Activated B cell treated with CpG ODN at 0.5 μM for 24 hours (primary cell): ENCODE data around the gene BCAS3. TPM values are rescaled to one million over a fixed set of nuclear protein-coding genes. Genes with fewer than 3 reads are reported as not detected.

Experiments used
- ATAC-seq: fragments of 200-7000 bp; cut with Tn5 transposase; one replicate; pipeline ENCODE4 v1.10.0; 2021; ENCODE audit warnings: low read depth, mild to moderate bottlenecking, moderate library complexity
- CTCF ChIA-PET: fragments of 350-600 bp; sonication (Branson Sonifier 250); formaldehyde crosslinking; loops from one replicate; lab custom pipeline; 2021; ENCODE audit warnings: antibody characterized with exemption; lab: Charles Lee
- POLR2A ChIA-PET: fragments of 350-600 bp; sonication (Branson Sonifier 250); formaldehyde crosslinking; loops from one replicate; lab custom pipeline; 2021; ENCODE audit warnings: antibody characterized with exemption; lab: Charles Lee
- DNase-seq: peaks from one replicate; pipeline ENCODE4 v3.0.0; 2022
- H3K27ac Mint-ChIP-seq: one replicate; pipeline ENCODE4 v1.8.0; 2020; ENCODE audit warnings: mixed read lengths
- H3K27me3 Mint-ChIP-seq: one replicate; pipeline ENCODE4 v1.8.0; 2021; ENCODE audit warnings: mixed read lengths
- H3K36me3 Mint-ChIP-seq: one replicate; pipeline ENCODE4 v1.8.0; 2021; ENCODE audit warnings: low read depth, mixed read lengths
- H3K4me1 Mint-ChIP-seq: one replicate; pipeline ENCODE4 v1.8.0; 2021; ENCODE audit warnings: mixed read lengths
- H3K4me3 Mint-ChIP-seq: one replicate; pipeline ENCODE4 v1.8.0; 2020; ENCODE audit warnings: mild to moderate bottlenecking, mixed read lengths
- H3K9me3 Mint-ChIP-seq: one replicate; pipeline ENCODE4 v1.8.0; 2020; ENCODE audit warnings: mixed read lengths
- CTCF ChIP-seq: fragments of 200-600 bp; IDR thresholded peaks from one replicate; pipeline ENCODE4 v1.8.0; 2022; ENCODE audit warnings: antibody characterized with exemption, mild to moderate bottlenecking
- intact Hi-C: fragments of 100-400 bp; cut with micrococcal nuclease; formaldehyde crosslinking; loops from one replicate; pipeline ENCODE4 v1.15.1; 2024
- total RNA-seq: library from RNA; stranded (reverse); gene quantifications from 2 replicates; pipeline ENCODE4 v1.2.3, GENCODE V29; 2022

BCAS3 gene
- total RNA-seq, 1 donor from 2014 or later = 37.5 TPM

GRCh38 chr17:61334673-61335072, 657.0 kb downstream of the BCAS3 start:
- intact Hi-C loops = no loop called here
- Mint-ChIP-seq H3K27me3 (no peaks in the 10 kb centered on the region), H3K36me3 (no peaks in the 10 kb centered on the region), H3K4me3 (no peak overlapping the region), H3K27ac (no peak overlapping the region), H3K4me1 (no peaks in the 10 kb centered on the region), H3K9me3 (no peaks in the 10 kb centered on the region)
- CTCF ChIA-PET = no interaction called here
- TF ChIP-seq CTCF = no peak
- ATAC-seq (no peak), DNase-seq (no peak)
- POLR2A ChIA-PET = no interaction called here

GRCh38 chr17:61335105-61335844, 657.6 kb downstream of the BCAS3 start:
- ATAC-seq (no peak), DNase-seq (no peak)
- CTCF ChIA-PET = no interaction called here
- POLR2A ChIA-PET = no interaction called here
- H3K27ac Mint-ChIP-seq = no peak overlapping the region
- H3K36me3 Mint-ChIP-seq = no peaks in the 10 kb centered on the region
- H3K4me3 Mint-ChIP-seq = no peak overlapping the region
- intact Hi-C loops = no loop called here
- no peaks in the 10 kb centered on the region for H3K9me3 Mint-ChIP-seq
- TF ChIP-seq CTCF = no peak
- no peaks in the 10 kb centered on the region for H3K4me1 Mint-ChIP-seq
- H3K27me3 Mint-ChIP-seq = no peaks in the 10 kb centered on the region

- Mint-ChIP-seq H3K4me3 (no peak overlapping the region), H3K27ac (no peak overlapping the region), H3K27me3 (no peaks in the 10 kb centered on the region), H3K4me1 (no peaks in the 10 kb centered on the region), H3K9me3 (no peaks in the 10 kb centered on the region), H3K36me3 (no peaks in the 10 kb centered on the region)
- DNase-seq (no peak), ATAC-seq (no peak)
- CTCF ChIA-PET = no interaction called here
- intact Hi-C loops = no loop called here
- no peak for TF ChIP-seq CTCF
- POLR2A ChIA-PET = no interaction called here
These were observed 658.4 kb downstream of the BCAS3 start for GRCh38 chr17:61335845-61336655.

GRCh38 chr17:61337290-61337689, 659.6 kb downstream of the BCAS3 start:
- DNase-seq (no peak), ATAC-seq (no peak)
- no peaks in the 10 kb centered on the region for H3K36me3 Mint-ChIP-seq
- H3K27ac Mint-ChIP-seq = no peak overlapping the region
- H3K9me3 Mint-ChIP-seq = no peaks in the 10 kb centered on the region
- intact Hi-C loops = no loop called here
- H3K4me1 Mint-ChIP-seq = no peaks in the 10 kb centered on the region
- TF ChIP-seq CTCF = no peak
- ChIA-PET POLR2A (no interaction called here), CTCF (no interaction called here)
- no peak overlapping the region for H3K4me3 Mint-ChIP-seq
- H3K27me3 Mint-ChIP-seq = no peaks in the 10 kb centered on the region

- DNase-seq = no peak
- ChIA-PET CTCF (no interaction called here), POLR2A (no interaction called here)
- no peaks in the 10 kb centered on the region for H3K27me3 Mint-ChIP-seq
- no peak overlapping the region for H3K27ac Mint-ChIP-seq
- intact Hi-C loops = no loop called here
- H3K4me1 Mint-ChIP-seq = no peaks in the 10 kb centered on the region
- no peak overlapping the region for H3K4me3 Mint-ChIP-seq
- H3K9me3 Mint-ChIP-seq = no peaks in the 10 kb centered on the region
- ATAC-seq = no peak
- H3K36me3 Mint-ChIP-seq = no peaks in the 10 kb centered on the region
- no peak for TF ChIP-seq CTCF
These were observed 660.5 kb downstream of the BCAS3 start for GRCh38 chr17:61338000-61338798.
